Activated T-cell treated with anti-CD3 and anti-CD28 coated beads, Interleukin-2, amount 50 U/mL, for 4 hours (primary cell): ENCODE data around the gene HCCS. TPM values are rescaled to one million over a fixed set of nuclear protein-coding genes. Genes with fewer than 3 reads are reported as not detected.

ENCODE experiments used
- ATAC-seq, 2 donors: fragments of 200-7000 bp; cut with Tn5 transposase; one replicate each; pipeline ENCODE4 v1.10.0; 2021
- DNase-seq: peaks from one replicate; pipeline ENCODE4 v3.0.0-alpha.2; 2020
- H3K27me3 Mint-ChIP-seq: one replicate; pipeline ENCODE4 v1.8.0; 2021; ENCODE audit warnings: low read depth, mixed read lengths
- H3K36me3 Mint-ChIP-seq: one replicate; pipeline ENCODE4 v1.8.0; 2022; ENCODE audit warnings: mixed read lengths; ENCODE audit not compliant: insufficient read depth
- H3K4me1 Mint-ChIP-seq: one replicate; pipeline ENCODE4 v1.8.0; 2021; ENCODE audit warnings: low read depth, mixed read lengths
- H3K4me3 Mint-ChIP-seq: one replicate; pipeline ENCODE4 v1.8.0; 2021; ENCODE audit warnings: mild to moderate bottlenecking, moderate library complexity, mixed read lengths
- H3K9me3 Mint-ChIP-seq: one replicate; pipeline ENCODE4 v1.8.0; 2021; ENCODE audit warnings: mixed read lengths
- total RNA-seq, 3 donors: library from RNA; stranded (reverse); gene quantifications; one replicate each; pipeline ENCODE4 v1.2.1, GENCODE V29; 2021

Gene HCCS
- 10 to 100 TPM; 39.4 to 40.2 (median 39.7) TPM for total RNA-seq

DNA sequence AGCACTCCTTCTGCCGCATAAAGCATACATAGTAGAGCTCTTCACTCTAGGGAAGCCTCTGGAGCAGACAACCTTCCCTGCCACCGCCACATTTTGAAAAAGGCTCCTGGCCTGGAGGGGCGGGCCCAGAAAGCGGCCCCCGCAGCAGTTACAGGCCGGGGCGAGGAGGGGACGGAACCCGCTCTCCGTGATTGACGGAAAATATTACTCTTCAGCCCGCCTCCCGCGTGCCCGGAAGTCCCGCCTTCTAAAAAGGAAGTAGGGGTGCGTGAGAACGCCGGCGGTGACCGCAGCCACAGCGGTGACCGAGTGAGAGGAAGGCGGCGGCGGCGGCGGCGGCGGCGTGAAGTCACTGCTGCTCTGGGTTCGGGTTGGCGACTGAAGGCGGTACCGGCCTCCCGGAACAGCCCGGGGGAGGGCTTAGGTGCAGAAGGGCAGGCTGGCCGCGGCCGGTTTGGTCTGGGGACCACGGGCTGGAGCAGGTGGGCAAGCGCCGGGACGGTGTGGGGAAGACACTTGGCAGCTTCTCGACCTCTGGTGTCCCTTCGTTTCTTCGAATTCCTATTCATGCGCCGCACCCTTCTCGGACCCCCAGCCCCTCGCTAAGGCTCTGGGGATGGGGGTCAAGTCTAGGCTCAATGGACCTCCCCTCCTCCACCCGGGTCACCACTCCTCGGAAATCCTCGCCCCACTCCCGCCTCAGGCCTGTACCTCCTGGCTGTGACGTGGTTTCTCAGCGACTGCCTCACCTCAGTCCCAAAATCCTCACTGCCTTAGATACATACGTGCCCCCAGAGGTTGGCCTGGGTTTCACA is at the start of gene HCCS:
Gene HCCS, plus strand, starts transcription at position 296 of the 815 bp plus-strand sequence. CDS start 729 bp downstream, outside the sequence.
- Mint-ChIP-seq H3K4me1 (peaks cover 20% of the 10 kb centered on the region), H3K9me3 (no peaks in the 10 kb centered on the region), H3K36me3 (peaks cover 9% of the 10 kb centered on the region), H3K4me3 (no peak within 1 kb of the TSS), H3K27me3 (no peaks in the 10 kb centered on the region)
- ATAC-seq = peak; percentile 91 to 94
- DNase-seq = peak; percentile 68

DNA sequence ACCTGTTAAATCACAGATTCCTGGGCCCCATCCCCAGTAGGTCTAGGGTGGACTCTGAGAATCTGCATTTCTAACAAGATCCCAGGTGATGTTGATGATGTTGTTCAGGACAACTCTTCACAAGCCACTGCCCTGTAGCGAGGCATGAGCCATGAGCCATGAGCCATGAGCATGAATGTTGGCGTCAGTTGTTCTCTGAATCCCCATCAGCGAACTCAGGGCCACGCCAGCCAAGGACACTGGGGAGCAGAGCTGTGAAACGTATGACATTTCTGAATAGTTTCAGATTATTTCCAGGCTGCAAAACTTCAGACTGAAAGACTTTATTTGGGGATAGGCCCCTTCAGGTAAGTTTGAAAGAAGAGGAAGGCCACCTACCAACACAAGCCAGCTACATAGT is 46.9 kb upstream of the HCCS start:
- Mint-ChIP-seq H3K9me3 (no peaks in the 10 kb centered on the region), H3K4me1 (no peaks in the 10 kb centered on the region), H3K27me3 (no peaks in the 10 kb centered on the region), H3K36me3 (no peaks in the 10 kb centered on the region), H3K4me3 (no peak overlapping the region)
- ATAC-seq = no peak
- DNase-seq = no peak

DNA sequence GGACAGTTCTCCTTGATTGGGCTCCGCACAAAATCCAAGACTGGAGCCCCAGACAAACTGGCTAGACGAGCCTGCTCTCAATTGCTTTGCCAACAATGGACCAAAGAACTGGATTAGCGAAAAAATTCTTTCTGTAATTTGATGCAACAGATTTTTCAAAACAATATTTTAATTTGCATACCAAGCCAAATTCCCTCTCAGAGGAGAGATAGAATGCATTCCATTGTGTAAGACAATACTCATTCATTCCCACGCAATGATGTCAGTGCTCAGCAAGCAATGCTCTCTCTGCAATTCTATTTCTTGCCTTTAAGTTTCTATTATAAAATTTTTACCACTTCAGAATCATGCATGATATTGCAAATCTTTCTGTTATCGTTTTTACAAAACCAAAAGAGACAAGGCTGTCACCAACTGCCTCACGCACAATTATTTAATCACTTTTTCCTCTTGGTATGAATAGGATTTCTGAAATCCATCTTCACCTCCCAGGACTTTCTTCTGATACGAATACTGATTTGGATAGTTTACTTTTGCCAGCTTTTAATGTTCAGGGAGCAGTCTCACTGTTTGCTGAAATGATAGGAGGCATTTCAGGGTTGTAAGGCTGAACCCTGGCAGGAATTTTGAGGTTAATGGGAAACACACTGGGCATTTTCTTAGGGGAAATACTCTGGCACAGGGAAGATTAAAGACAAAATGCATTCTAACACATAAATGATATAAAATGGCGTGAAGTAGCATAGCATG is 46.1 kb upstream of the HCCS start:
- no peaks in the 10 kb centered on the region for H3K4me1 Mint-ChIP-seq
- no peak overlapping the region for H3K4me3 Mint-ChIP-seq
- ATAC-seq = no peak
- no peak for DNase-seq
- no peaks in the 10 kb centered on the region for H3K36me3 Mint-ChIP-seq
- H3K27me3 Mint-ChIP-seq = no peaks in the 10 kb centered on the region
- no peaks in the 10 kb centered on the region for H3K9me3 Mint-ChIP-seq

DNA sequence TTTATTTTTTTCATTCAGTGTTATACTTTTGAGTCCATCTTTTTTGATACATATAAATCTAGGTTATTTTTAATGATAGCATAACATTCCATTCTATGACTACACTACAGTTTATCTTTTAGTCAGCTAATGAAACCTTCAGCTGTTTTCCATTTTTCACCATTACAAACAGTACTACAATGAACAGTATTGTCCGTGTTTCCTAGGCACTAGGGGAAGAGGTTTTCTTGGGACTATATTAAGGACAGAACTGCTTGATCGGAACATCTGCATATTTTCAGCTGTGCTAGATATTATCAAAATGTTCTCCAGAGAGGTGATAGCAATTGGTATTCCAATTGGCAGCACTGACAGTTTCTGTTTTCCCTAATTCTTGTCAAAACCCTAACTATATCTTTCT is 44.3 kb upstream of the HCCS start:
- Mint-ChIP-seq H3K9me3 (no peaks in the 10 kb centered on the region), H3K36me3 (no peaks in the 10 kb centered on the region), H3K27me3 (no peaks in the 10 kb centered on the region), H3K4me1 (no peaks in the 10 kb centered on the region), H3K4me3 (no peak overlapping the region)
- ATAC-seq = no peak
- DNase-seq = no peak

DNA sequence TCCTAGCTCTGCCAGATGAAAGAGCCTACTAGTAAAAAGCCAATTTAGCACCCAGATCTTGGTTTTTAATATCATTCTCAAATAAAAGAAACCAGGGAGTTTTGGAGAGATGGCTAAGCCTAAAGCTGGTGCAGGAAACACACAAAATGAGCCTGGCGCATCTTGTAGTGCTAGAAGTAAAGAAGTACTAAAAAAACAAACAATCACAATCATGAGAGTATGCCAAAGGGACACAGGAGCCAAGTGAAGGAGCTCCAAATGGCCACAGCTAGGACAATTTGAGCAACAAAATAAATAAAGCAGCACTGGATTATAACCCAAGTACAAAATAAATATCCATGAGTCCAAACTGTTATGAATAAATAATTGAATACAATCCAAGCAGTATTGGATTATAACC is 37.8 kb upstream of the HCCS start:
- Mint-ChIP-seq H3K36me3 (no peaks in the 10 kb centered on the region), H3K4me1 (no peaks in the 10 kb centered on the region), H3K9me3 (no peaks in the 10 kb centered on the region), H3K4me3 (no peak overlapping the region), H3K27me3 (no peaks in the 10 kb centered on the region)
- DNase-seq = no peak
- ATAC-seq = no peak

DNA sequence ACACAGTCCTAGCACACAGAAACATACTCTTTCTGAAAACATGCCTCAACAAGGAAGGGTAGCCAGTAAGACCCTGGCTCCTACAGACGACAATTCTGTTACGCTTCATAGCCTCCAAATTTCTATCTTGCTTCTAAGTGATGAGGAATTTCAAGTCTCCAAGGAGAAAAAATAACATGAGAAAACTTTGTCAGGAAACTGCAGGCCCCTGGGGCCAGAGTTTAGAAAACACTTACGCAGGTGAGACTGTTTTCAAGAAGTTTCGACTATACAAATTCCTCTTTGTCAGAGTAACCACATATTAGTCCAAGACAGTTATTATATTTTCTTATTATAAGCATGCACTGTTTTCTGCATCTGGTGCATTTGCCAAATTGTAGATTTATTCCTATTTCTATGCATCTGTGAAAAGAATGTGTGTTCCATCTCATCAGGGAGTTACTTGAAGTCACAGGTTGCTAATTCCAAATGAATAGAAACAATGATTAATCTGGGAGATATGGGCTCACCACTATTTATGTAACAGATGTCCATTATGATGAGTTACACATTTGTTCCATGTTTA is 30.3 kb upstream of the HCCS start:
- H3K9me3 Mint-ChIP-seq = no peaks in the 10 kb centered on the region
- no peaks in the 10 kb centered on the region for H3K36me3 Mint-ChIP-seq
- H3K4me3 Mint-ChIP-seq = no peak overlapping the region
- no peaks in the 10 kb centered on the region for H3K4me1 Mint-ChIP-seq
- DNase-seq (no peak), ATAC-seq (no peak)
- no peaks in the 10 kb centered on the region for H3K27me3 Mint-ChIP-seq

DNA sequence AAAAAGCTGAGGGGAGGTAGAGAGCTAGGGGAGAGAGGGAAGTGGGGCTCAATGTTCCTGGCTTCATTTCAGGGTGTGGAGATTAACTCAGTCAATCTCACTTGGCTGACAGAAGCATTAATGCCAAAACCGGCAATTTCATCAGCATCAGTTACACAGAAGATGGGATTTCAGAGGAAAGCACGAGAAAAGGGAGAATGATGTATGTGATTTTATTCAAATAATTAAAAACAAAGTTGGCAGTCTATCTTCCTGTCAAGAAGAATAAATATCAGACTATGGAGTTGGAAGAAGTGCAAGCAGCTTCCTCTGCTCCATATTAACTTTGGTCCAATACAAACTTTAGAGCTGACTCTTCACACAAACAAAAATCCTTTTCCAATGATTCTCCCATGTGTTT is 29.6 kb upstream of the HCCS start:
- DNase-seq (no peak), ATAC-seq (no peak)
- no peaks in the 10 kb centered on the region for H3K27me3 Mint-ChIP-seq
- H3K36me3 Mint-ChIP-seq = no peaks in the 10 kb centered on the region
- H3K4me1 Mint-ChIP-seq = no peaks in the 10 kb centered on the region
- no peak overlapping the region for H3K4me3 Mint-ChIP-seq
- H3K9me3 Mint-ChIP-seq = no peaks in the 10 kb centered on the region

DNA sequence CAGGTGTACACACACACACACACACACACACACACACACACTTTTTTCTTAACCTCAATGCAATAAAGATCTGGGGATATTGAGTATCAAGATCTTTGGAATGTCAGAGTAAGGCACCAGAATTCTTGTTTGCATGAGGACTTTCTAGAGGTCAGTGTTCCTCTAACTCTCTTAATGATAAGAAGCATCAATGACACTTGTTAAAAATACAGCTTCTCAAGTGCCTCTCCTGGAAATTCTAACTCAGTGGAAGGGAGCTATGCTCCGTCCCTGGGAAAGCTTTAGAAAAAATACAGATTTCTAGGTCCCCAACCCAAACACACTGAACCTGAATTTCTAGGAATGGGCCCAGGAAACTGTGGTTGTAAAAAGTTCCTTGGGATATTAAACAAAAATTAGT is 25.8 kb upstream of the HCCS start:
- ATAC-seq (no peak), DNase-seq (no peak)
- Mint-ChIP-seq H3K36me3 (no peaks in the 10 kb centered on the region), H3K4me3 (no peak overlapping the region), H3K27me3 (no peaks in the 10 kb centered on the region), H3K4me1 (no peaks in the 10 kb centered on the region), H3K9me3 (peaks cover 8% of the 10 kb centered on the region)

DNA sequence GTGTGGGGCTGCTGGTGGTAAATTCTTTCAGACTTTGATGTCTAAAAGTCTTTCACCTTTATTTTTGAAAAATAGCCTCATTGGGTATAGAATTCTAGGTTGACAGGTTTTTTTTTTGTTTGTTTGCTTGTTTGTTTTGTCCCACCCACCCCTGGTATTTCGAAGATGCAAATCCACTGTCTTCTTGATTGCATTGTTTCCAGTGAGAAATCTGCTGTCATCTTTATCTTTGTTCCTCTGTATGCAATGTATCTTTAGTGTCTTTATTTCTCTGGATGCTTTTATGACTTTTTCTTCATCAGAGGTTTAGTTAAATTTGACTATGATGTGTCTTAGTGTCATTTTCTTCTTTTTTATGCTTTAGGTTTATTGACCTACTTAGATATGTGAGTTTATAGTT is 21.3 kb upstream of the HCCS start:
- Mint-ChIP-seq H3K36me3 (no peaks in the 10 kb centered on the region), H3K27me3 (no peaks in the 10 kb centered on the region), H3K4me3 (no peak overlapping the region), H3K9me3 (peaks cover 22% of the 10 kb centered on the region), H3K4me1 (no peaks in the 10 kb centered on the region)
- no peak for DNase-seq
- ATAC-seq = no peak

DNA sequence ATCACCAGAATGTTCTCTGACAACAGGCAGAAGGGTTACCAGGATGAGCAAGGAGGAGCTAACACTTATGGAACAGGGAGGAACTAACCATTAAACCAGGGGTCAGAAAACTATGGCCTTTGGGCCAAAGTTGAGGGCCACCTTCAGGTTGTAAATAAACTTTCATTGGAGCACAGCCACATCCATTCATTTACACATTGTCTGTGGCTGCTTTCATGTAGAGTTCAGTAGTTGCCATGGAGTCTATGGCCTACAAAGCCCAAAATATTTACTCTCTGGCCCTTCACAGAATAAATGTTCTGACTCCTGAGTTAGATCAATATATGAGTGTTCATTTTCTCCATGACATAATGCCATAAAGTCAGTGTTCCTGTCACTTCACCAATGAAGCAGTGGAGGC is 13.2 kb upstream of the HCCS start:
- H3K27me3 Mint-ChIP-seq = no peaks in the 10 kb centered on the region
- DNase-seq (no peak), ATAC-seq (no peak)
- H3K36me3 Mint-ChIP-seq = no peaks in the 10 kb centered on the region
- no peaks in the 10 kb centered on the region for H3K9me3 Mint-ChIP-seq
- no peak overlapping the region for H3K4me3 Mint-ChIP-seq
- no peaks in the 10 kb centered on the region for H3K4me1 Mint-ChIP-seq

DNA sequence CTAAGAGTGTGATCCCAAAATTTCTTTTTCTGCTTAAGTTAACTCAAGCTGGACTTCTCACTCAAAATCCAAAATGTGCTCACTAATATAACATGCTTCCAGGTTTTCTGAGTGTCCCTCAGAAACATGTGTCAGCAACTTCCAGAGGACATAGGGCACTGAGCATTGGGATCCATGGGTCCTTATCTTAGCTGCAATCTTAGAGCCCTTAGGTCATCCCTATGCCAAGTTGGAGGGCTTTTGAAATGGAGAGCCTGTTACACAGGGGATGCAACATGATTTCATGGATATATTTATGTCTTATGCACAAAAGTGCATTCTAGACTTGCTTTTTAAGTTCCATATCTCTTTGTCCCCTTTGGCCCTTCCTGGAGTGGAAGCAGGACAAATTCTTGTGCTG is 11.7 kb upstream of the HCCS start:
- DNase-seq = no peak
- H3K36me3 Mint-ChIP-seq = no peaks in the 10 kb centered on the region
- H3K4me3 Mint-ChIP-seq = no peak overlapping the region
- H3K9me3 Mint-ChIP-seq = no peaks in the 10 kb centered on the region
- ATAC-seq = no peak
- no peaks in the 10 kb centered on the region for H3K4me1 Mint-ChIP-seq
- no peaks in the 10 kb centered on the region for H3K27me3 Mint-ChIP-seq

DNA sequence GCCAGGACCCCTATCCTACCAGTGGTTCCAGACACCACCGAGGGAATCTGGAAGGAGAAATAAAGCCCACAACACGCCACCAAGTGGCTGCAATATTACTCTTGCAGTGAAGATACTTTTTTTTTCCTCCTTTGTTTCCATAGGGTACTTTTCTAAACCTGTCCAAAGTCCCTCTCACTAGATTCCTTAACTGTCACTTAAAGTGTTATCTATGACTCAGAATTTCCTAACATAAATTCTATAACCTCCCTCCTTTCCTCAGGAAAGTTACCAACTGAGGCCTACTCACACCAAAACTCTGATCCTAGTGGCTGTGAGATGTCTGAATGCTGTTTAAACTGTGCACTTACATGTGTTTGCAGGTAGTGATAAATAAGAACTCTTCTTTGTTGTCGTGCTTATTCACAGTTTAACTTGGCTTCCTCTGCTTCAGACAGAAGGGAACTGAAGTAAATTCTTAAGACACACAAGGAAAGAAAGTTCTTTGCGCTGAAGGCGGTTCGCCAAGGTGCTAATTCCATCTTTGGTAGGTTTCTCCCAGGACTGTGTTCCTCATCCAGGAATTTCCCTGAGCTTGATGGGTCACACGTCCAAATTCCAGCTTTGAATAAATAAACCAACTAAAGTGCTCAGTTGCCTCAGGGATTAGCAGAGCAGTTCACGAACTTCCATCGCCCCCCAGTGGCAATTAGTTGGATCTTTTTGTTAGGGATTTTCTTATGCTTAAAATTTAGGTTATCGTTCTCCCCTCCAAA is 10.7 kb upstream of the HCCS start:
- H3K9me3 Mint-ChIP-seq = no peaks in the 10 kb centered on the region
- H3K27me3 Mint-ChIP-seq = no peaks in the 10 kb centered on the region
- DNase-seq (no peak), ATAC-seq (no peak)
- H3K4me1 Mint-ChIP-seq = no peaks in the 10 kb centered on the region
- H3K36me3 Mint-ChIP-seq = no peaks in the 10 kb centered on the region
- H3K4me3 Mint-ChIP-seq = no peak overlapping the region

DNA sequence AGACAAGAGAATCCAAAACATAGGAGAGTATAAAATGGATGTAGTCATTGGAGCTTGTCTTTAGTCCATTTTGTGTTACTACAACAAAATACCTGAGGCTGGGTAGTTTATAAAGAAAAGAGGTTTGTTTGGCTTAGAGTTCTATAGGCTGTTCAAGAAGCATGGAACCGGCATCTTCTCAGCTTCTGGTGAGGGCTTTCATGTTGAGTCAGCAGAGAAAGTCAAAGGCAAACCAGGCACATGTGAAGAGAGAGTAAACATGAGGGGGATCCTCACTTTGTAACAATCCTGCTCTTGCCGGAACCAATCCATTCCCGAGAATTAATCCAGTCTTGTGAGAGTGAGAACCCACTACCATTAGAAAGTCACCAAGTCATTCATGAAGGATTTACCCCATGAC is 8.1 kb upstream of the HCCS start:
- Mint-ChIP-seq H3K4me3 (no peak overlapping the region), H3K4me1 (no peaks in the 10 kb centered on the region), H3K9me3 (no peaks in the 10 kb centered on the region), H3K36me3 (no peaks in the 10 kb centered on the region), H3K27me3 (no peaks in the 10 kb centered on the region)
- ATAC-seq (no peak), DNase-seq (no peak)

DNA sequence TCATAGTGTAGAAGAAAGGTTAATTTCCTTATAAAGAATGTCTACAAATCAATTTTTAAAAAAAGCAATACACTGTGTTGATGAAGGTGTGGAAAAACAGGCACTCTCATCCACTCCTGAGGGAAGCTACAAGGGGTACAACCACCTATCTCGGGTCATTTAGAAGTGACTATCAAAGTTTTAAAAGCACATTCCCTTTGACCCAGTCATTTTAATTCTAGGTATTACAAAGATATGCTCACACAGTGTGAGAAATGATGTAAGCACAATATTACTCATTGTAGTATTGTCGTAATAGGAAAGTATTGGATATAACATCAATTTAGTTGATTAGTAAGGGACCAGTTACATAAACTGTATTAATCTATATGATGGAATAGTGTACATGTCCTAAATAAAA is 7.4 kb upstream of the HCCS start:
- no peak for ATAC-seq
- Mint-ChIP-seq H3K4me3 (no peak overlapping the region), H3K36me3 (no peaks in the 10 kb centered on the region), H3K27me3 (no peaks in the 10 kb centered on the region), H3K9me3 (no peaks in the 10 kb centered on the region), H3K4me1 (no peaks in the 10 kb centered on the region)
- no peak for DNase-seq
